ENCODE results near the gene STAT2.

DNA sequence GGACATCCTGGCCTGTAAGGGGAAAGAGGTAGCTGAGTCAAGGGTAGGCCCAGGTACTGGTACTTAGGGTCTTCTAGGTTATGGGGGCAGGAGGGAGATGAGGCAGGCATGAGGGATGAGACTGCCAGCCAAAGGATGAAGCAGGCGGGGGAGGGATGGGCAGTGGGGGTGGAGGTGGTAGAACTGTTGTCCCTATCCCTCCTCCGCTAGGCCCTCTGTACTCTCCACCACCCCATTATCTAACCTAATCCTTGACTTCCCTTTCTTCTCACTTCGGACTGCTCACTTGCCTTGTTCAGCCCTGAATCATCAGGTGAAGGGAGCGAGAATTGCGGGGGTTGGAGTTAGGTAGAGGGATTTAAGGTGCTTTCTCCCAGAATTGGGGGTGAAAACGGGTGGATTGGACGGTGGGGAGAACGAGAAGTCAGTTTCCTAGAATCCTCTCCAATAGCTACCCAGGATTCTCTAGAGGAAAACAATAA lies 26.7 kb downstream of the STAT2 start:
- TF ChIP-seq CTCF (IDR thresholded peaks at IDR 0.05; ENCODE audit: insufficient read depth, low read depth, low read length) (no peak), EZH2 (IDR thresholded peaks at IDR 0.05; ENCODE audit: insufficient read depth, low read length) (no peak)

All from astrocyte (in vitro differentiated cells and primary cell).